Psoas muscle (tissue), 8 donors: ENCODE data around the gene C5orf15. TPM values are rescaled to one million over a fixed set of nuclear protein-coding genes. Genes with fewer than 3 reads are reported as not detected.

Experiments
- ATAC-seq, 4 donors: fragments of 200-7000 bp; cut with Tn5 transposase; one replicate each; pipeline ENCODE4 v1.9.1; 2020; ENCODE audit warnings: moderate library complexity in 3 of 4, mild to moderate bottlenecking in 2 of 4
- DNase-seq, 2 donors: peaks; one replicate each; pipeline ENCODE4 v3.0.0-alpha.2; 2020
- H3K27ac ChIP-seq: fragments of 200-600 bp; one replicate; pipeline ENCODE4 v1.8.0; 2022
- H3K27me3 ChIP-seq, 3 donors: fragments of 200-600 bp in 1 of 3; one replicate each; pipeline versions ENCODE4 v1.6.1 to v1.8.0; 2013 to 2022; ENCODE audit warnings: low read length in 2 of 3, mild to moderate bottlenecking in 2 of 3, moderate library complexity in 1 of 3; ENCODE audit not compliant: insufficient read depth in 3 of 3
- H3K36me3 ChIP-seq, 2 donors: fragments of 200-600 bp in 1 of 2; one replicate each; pipeline versions ENCODE4 v1.6.1 to v1.8.0; 2013 to 2022; ENCODE audit warnings: low read depth in 1 of 2, mild to moderate bottlenecking in 1 of 2, moderate library complexity in 1 of 2; ENCODE audit not compliant: insufficient read depth in 1 of 2
- H3K4me1 ChIP-seq: fragments of 200-600 bp; one replicate; pipeline ENCODE4 v1.8.0; 2022
- H3K4me3 ChIP-seq: fragments of 200-600 bp; one replicate; pipeline ENCODE4 v1.8.0; 2022; ENCODE audit warnings: mild to moderate bottlenecking
- H3K9me3 ChIP-seq: fragments of 200-600 bp; one replicate; pipeline ENCODE4 v1.8.0; 2022
- WGBS, 3 donors: extraction: QIAGEN DNeasy Blood & Tissue Kit; methylation state at CpG; one replicate each; pipeline versions ENCODE4 v1.1.6 to v1.1.7; 2013; 5-methylcytosine and 5-hydroxymethylcytosine counted together
- intact Hi-C, 2 donors: fragments of 100-400 bp; cut with DNase I; formaldehyde crosslinking; loops; one replicate each; pipeline versions ENCODE4 v1.11.0 to v1.14.2; 2022
- polyA plus RNA-seq, 3 donors: library from polyadenylated mRNA; stranded (reverse); fragments of 200-250 nt; gene quantifications; one replicate each; pipeline ENCODE4 v1.2.3, GENCODE V29; 2013
- total RNA-seq, 4 donors: library from RNA; stranded (reverse); fragmentation: NEBNext Ultra II Directional in 2 of 4; extraction: Animal tissue kit (Norgen Biotek cat#: 25700) in 2 of 4; gene quantifications; one replicate each; pipeline versions ENCODE4 v1.2.1 to v1.2.4, GENCODE V29; 2021 to 2023
- TF ChIP-seq, protein P1 (sequence below): fragments of 200-600 bp; IDR thresholded peaks from one replicate; pipeline ENCODE4 v1.8.0; 2022; ENCODE audit warnings: antibody characterized with exemption
- donor health status: healthy with polysubstance abuse.
- donor health status: DM: no; HTN: no; CAD: no; lungs with moderate emphysema.
- donor health status: Bipolar disorder and iron deficiency.
- donor health status: healthy.
- donor health status: DM: yes; HTN: yes; CAD: no.
- donor health status: DM: no; HTN: no; CAD: no.
- donor health status: DM: no; HTN: no; CAD: no.
- donor health status: DM: yes; HTN: yes; CAD: no.

C5orf15 gene
- total and polyA plus RNA-seq, 7 donors, result 12.7 to 29.8 (median 13.9) TPM

DNA sequence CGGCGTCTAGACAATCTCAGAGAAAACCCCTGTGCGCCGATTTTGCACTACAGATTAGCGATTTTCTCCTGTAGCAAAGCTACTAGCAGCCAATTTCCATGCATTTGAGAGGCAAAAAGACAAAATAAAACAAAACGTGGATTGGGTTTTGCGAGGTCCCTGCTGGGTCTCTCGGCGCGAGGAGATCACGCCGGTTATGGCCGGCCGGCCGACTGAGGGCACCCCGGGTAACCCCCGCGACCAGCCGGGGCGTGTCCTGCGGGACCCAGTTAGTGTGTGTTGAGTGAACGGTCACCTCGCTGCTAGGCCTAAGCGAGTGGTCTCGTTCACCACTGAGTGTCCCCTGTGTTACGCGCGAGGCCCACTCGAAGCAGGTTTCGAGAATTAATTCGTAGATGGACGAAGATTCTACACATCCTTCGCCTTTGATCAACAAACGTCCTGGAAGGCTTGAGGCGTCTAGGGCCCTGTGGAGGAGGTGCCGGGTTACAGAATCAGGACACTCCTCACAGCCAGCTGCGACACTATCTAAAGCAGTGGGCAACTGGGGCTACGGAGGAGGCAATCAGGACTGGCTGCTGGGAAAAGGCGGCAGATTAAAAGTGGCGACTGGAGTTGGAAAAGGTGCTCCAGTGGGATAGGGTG lies 37.1 kb upstream of the C5orf15 start:
- ATAC-seq (peak in 3 of 4 donors; percentile 37 to 59 (median 55)), DNase-seq (peak; percentile 55 to 72)
- WGBS, 3 donors, result 9 to 12% (median 9%) methylated on average over 40 of the region's 40 CpGs
- intact Hi-C loops, result no loop called here
- H3K4me3 ChIP-seq, result peak overlapping the region; percentile 90
- peaks cover 36% of the 10 kb centered on the region for H3K4me1 ChIP-seq
- H3K9me3 ChIP-seq, result no peaks in the 10 kb centered on the region
- TF ChIP-seq, protein P1, sequence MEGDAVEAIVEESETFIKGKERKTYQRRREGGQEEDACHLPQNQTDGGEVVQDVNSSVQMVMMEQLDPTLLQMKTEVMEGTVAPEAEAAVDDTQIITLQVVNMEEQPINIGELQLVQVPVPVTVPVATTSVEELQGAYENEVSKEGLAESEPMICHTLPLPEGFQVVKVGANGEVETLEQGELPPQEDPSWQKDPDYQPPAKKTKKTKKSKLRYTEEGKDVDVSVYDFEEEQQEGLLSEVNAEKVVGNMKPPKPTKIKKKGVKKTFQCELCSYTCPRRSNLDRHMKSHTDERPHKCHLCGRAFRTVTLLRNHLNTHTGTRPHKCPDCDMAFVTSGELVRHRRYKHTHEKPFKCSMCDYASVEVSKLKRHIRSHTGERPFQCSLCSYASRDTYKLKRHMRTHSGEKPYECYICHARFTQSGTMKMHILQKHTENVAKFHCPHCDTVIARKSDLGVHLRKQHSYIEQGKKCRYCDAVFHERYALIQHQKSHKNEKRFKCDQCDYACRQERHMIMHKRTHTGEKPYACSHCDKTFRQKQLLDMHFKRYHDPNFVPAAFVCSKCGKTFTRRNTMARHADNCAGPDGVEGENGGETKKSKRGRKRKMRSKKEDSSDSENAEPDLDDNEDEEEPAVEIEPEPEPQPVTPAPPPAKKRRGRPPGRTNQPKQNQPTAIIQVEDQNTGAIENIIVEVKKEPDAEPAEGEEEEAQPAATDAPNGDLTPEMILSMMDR, result no peak
- H3K27me3 ChIP-seq, result no peaks in the 10 kb centered on the region
- H3K27ac ChIP-seq, result peak overlapping the region; percentile 99
- peaks cover 0 to 12% of the 10 kb centered on the region in 2 donors for H3K36me3 ChIP-seq

DNA sequence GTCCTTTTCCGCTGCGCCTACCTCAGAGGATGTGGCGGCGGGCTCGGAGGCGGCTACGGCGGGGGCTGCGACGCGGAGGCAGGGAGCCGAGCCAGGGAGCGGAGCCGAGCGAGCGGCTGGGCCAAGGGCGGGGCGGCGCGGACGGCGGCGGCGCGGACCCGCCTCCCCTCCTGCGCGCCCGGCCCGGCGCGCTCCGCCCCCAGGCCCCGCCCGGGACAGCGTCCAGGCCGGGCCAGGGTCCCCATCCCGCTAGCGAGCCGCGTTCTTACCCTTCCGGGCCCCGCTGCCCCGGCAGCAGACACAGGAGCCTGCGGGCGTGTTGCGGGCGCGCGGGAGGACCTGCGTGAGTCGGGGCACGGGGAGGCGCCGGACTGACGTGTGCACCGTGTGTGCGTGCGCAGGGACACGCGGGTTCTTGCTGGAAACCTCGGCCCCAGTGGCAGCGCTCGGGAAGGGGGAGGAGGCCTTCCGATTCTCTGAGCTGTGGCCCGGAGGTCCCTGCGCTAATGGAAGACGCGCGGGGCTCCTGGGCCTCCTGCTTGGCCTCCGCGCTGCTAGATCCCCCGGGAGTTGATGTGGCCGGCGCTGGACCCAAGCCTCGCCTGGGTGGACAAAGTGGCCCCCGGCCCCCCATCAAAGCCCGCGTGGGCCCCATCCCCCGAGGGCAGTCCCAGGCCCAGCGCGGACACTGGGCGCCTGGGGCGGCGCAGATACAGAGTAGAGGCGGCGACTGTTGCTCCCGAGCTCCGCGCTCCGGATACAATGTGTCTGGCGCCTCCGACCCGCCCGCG lies 36.4 kb upstream of the C5orf15 start, which contains the start of gene VDAC1:
Gene VDAC1, minus strand, starts transcription at position 350 of the 791 bp plus-strand sequence. CDS start 11,963 bp downstream, outside the sequence.
- DNase-seq, result peak; percentile 87 to 92

DNA sequence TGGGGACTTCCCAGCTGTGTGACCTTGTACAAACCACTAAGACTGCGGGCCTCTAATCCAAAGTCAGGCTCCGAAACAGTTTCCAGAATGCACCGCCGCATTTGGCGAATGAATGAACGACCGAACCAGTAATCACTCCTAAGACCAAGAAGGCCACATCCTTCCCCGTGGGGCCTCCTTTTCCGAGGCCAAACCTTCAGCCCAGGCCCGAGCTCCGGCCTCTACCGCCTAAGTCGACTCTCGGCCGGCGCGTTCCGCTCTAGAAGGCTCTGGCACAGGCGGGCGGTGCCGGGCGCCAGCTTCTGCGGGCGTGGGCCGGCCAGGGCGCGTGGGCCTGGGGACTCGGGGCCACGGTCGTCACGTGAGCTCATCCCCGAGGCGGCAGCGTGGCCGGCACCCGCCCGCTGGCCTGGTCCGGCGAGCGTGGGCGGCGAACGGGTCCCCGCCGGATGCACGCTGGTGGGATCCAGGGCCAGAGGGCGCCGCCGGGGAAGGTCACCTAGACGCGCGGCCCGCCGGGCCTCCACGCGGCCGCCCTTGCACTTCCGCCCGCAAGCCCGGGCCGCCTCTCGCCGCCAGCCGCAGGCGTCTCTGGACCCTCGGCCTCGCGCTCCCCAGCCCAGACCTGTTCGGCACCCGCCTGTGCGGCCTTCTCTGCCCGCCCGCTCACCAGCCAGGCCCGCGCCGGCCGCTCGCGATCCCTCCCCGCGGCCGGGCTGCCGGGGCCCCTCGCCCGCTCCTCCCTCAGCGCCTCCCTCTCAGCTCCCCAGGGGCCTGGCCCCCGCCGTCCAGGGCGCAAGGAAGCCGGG lies 35.6 kb upstream of the C5orf15 start:
- H3K36me3 ChIP-seq, result peaks cover 0 to 14% of the 10 kb centered on the region in 2 donors
- H3K4me3 ChIP-seq, result peak overlapping the region; percentile 90
- DNase-seq (peak; percentile 83), ATAC-seq (peak; percentile 37 to 48 (median 42))
- peaks cover 51% of the 10 kb centered on the region for H3K4me1 ChIP-seq
- H3K27ac ChIP-seq, result peak overlapping the region; percentile 99
- 0 to 1% (median 0%) methylated on average over 69 to 90 of the region's 90 CpGs for WGBS, 3 donors
- TF ChIP-seq, protein P1, result no peak
- intact Hi-C loops, result no loop called here
- no peaks in the 10 kb centered on the region for H3K27me3 ChIP-seq
- H3K9me3 ChIP-seq, result no peaks in the 10 kb centered on the region

More for the DNA sequence above, 36.4 kb upstream of the C5orf15 start, which contains the start of gene VDAC1:
- peak within 1 kb of the TSS; percentile 90 for H3K4me3 ChIP-seq
- peak; percentile 78 to 81 (median 78) for ATAC-seq
- WGBS, 3 donors, result 0 to 1% (median 0%) methylated on average over 45 to 96 of the region's 96 CpGs
- intact Hi-C loops, result no loop called here
- TF ChIP-seq, protein P1, result no peak
- H3K4me1 ChIP-seq, result peaks cover 43% of the 10 kb centered on the region
- H3K27ac ChIP-seq, result peak within 1 kb of the TSS; percentile 99
- no peaks in the 10 kb centered on the region for H3K27me3 ChIP-seq
- peaks cover 0 to 14% of the 10 kb centered on the region in 2 donors for H3K36me3 ChIP-seq
- H3K9me3 ChIP-seq, result no peaks in the 10 kb centered on the region

DNA sequence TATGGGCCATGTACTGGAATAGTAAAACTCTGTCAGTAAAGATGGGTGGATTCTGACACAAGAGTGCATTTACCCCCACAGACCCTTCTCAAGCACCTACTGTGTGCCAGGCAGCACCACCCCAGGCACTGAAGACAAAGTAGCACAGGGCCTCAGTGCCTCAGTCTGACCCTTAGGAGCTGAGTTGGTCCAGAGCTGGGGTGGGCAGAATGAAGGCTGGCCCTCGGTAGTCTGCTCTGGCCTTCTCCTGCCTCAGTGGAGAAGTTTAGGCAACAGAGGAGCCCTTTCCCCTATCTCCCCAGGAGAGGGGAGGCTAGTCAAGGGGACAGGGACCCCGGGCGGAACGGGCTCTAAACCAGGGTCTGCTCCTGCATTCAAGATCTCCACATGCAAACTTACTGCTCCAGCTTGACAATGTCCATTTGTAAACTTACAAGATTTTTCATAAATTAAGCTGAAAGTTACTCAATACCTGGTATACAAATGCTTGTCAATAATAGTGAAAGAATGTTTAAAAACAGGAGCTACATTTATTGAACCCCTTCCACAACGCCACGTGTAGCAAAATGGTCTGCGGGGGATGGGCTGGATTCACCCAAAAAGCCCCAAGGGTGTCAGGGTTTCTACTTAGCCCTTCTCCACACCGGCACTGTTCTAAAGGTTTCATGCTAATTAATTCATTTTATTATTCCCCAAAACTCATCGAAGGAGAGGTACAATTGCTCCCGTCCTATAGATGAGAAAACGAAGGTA lies 34.8 kb upstream of the C5orf15 start:
- H3K27me3 ChIP-seq, result no peaks in the 10 kb centered on the region
- WGBS, 3 donors, result 9 to 19% (median 16%) methylated on average over 11 of the region's 11 CpGs
- H3K27ac ChIP-seq, result peak overlapping the region; percentile 99
- DNase-seq (no peak), ATAC-seq (no peak)
- H3K4me3 ChIP-seq, result peak overlapping the region; percentile 90
- intact Hi-C loops, result no loop called here
- peaks cover 0 to 14% of the 10 kb centered on the region in 2 donors for H3K36me3 ChIP-seq
- H3K4me1 ChIP-seq, result peaks cover 59% of the 10 kb centered on the region
- no peaks in the 10 kb centered on the region for H3K9me3 ChIP-seq
- TF ChIP-seq, protein P1, result no peak
